PC-3 (cell line): ENCODE measurements around the gene GNAT2. TPM values are rescaled to one million over a fixed set of nuclear protein-coding genes. Genes with fewer than 3 reads are reported as not detected.

Experiments
- ATAC-seq: fragments of 200-7000 bp; cut with Tn5 transposase; 2 replicates; pipeline ENCODE4 v1.9.1; 2020; ENCODE audit warnings: mild to moderate bottlenecking, moderate library complexity
- BruUV-seq: library from RNA; stranded (reverse); fragments of 400-500 nt; replicated peaks from 2 replicates; lab custom pipeline; 2021; lab: Mats Ljungman, UMichigan
- CTCF ChIA-PET: fragments of 300-600 bp; sonication (Branson Sonifier 250); formaldehyde crosslinking; loops from one replicate; lab custom pipeline; 2022; ENCODE audit warnings: antibody characterized with exemption; lab: Charles Lee
- POLR2A ChIA-PET: fragments of 300-600 bp; sonication (Branson Sonifier 250); formaldehyde crosslinking; loops from one replicate; lab custom pipeline; 2022; ENCODE audit warnings: antibody characterized with exemption; ENCODE audit not compliant: unreplicated experiment; lab: Charles Lee
- DNase-seq: peaks from one replicate; pipeline ENCODE4 v3.0.0-alpha.2; 2015
- H2AFZ ChIP-seq: fragments of 300-600 bp; sonication (generic); 2 replicates; pipeline ENCODE4 v1.6.0; 2016; ENCODE audit warnings: antibody characterized with exemption, low read length
- H3F3A ChIP-seq: fragments of 300-600 bp; sonication (generic); one replicate; pipeline ENCODE4 v1.6.0; 2017; ENCODE audit warnings: antibody characterized with exemption, low read length, control low read depth, mild to moderate bottlenecking; ENCODE audit not compliant: unreplicated experiment
- H3K27ac ChIP-seq: fragments of 300-600 bp; sonication (generic); 2 replicates; pipeline ENCODE4 v1.5.1; 2016; ENCODE audit warnings: mild to moderate bottlenecking, low read length
- H3K27me3 ChIP-seq: fragments of 300-600 bp; sonication (generic); 2 replicates; pipeline ENCODE4 v1.6.1; 2016; ENCODE audit warnings: low read length, mixed read lengths
- H3K36me3 ChIP-seq: fragments of 300-600 bp; sonication (generic); 2 replicates; pipeline ENCODE4 v1.6.1; 2016; ENCODE audit warnings: low read depth, mixed run types, low read length, mixed read lengths
- H3K4me1 ChIP-seq: fragments of 300-600 bp; sonication (generic); 2 replicates; pipeline ENCODE4 v1.5.1; 2016; ENCODE audit warnings: low read length; ENCODE audit not compliant: insufficient read depth
- H3K4me2 ChIP-seq: fragments of 300-600 bp; sonication (generic); 2 replicates; pipeline ENCODE4 v1.6.0; 2016; ENCODE audit warnings: low read length
- H3K4me3 ChIP-seq: fragments of 300-600 bp; sonication (generic); 2 replicates; pipeline ENCODE4 v1.5.1; 2016; ENCODE audit warnings: mild to moderate bottlenecking, low read length, mixed read lengths
- H3K79me2 ChIP-seq: fragments of 300-600 bp; sonication (generic); 2 replicates; pipeline ENCODE4 v1.6.1; 2017; ENCODE audit warnings: low read length, mixed read lengths
- H3K9ac ChIP-seq: fragments of 300-600 bp; sonication (generic); 2 replicates; pipeline ENCODE4 v1.6.0; 2016; ENCODE audit warnings: mild to moderate bottlenecking, low read length
- H3K9me2 ChIP-seq: fragments of 300-600 bp; sonication (generic); replicated peaks from 2 replicates; pipeline ENCODE4 v1.6.1; 2016; ENCODE audit warnings: mixed run types, low read length, mixed read lengths
- H3K9me3 ChIP-seq: fragments of 300-600 bp; sonication (generic); 2 replicates; pipeline ENCODE4 v1.6.1; 2016; ENCODE audit warnings: low read length, mixed read lengths
- H4K20me1 ChIP-seq: fragments of 300-600 bp; sonication (generic); 2 replicates; pipeline ENCODE4 v1.6.1; 2016; ENCODE audit warnings: low read length, mixed read lengths
- EZH2 ChIP-seq: fragments of 300-600 bp; sonication (generic); IDR thresholded peaks from one replicate; pipeline ENCODE4 v1.6.1; 2017; ENCODE audit warnings: antibody characterized with exemption, mild to moderate bottlenecking, low read length; ENCODE audit not compliant: unreplicated experiment
- EZH2phosphoT487 ChIP-seq: fragments of 300-600 bp; sonication (generic); IDR thresholded peaks from 2 replicates; pipeline ENCODE4 v1.6.1; 2018; ENCODE audit warnings: mild to moderate bottlenecking, antibody characterized with exemption, low read length, borderline replicate concordance
- intact Hi-C: fragments of 100-400 bp; cut with micrococcal nuclease; formaldehyde crosslinking; loops from 2 replicates; pipeline ENCODE4 v1.9.0; 2023
- total RNA-seq: library from RNA; depleted of rRNA; stranded (reverse); fragments of >200 nt; gene quantifications from 2 replicates; pipeline ENCODE4 v1.2.3, GENCODE V29; 2014
- TF ChIP-seq, protein P1 (sequence below): fragments of 300-600 bp; sonication (generic); conservative IDR thresholded peaks from 2 replicates; pipeline ENCODE4 v1.5.1; 2017; ENCODE audit warnings: antibody characterized with exemption, low read depth, mild to moderate bottlenecking, low read length

The GNAT2 gene
- total RNA-seq, 1 experiment from 2014 or later = 0.69 TPM

GRCh38 chr1:109578947-109579443 lies 40.4 kb downstream of the GNAT2 start:
- no TSS peak for BruUV-seq
- ChIA-PET POLR2A (no interaction called here), CTCF (no interaction called here)
- Histone ChIP-seq H3K4me1 (no peaks in the 10 kb centered on the region), H3F3A (no peaks in the 10 kb centered on the region), H3K9me2 (no peaks in the 10 kb centered on the region), H3K4me3 (no peak overlapping the region), H3K9ac (no peak overlapping the region), H3K9me3 (no peaks in the 10 kb centered on the region), H4K20me1 (no peaks in the 10 kb centered on the region), H3K36me3 (peaks cover 22% of the 10 kb centered on the region), H3K27me3 (no peaks in the 10 kb centered on the region), H3K27ac (no peak overlapping the region), H3K79me2 (no peaks in the 10 kb centered on the region), H3K4me2 (no peak overlapping the region), H2AFZ (no peak overlapping the region)
- intact Hi-C loops = no loop called here
- TF ChIP-seq EZH2 (no peak), EZH2phosphoT487 (no peak)
- TF ChIP-seq, protein P1, sequence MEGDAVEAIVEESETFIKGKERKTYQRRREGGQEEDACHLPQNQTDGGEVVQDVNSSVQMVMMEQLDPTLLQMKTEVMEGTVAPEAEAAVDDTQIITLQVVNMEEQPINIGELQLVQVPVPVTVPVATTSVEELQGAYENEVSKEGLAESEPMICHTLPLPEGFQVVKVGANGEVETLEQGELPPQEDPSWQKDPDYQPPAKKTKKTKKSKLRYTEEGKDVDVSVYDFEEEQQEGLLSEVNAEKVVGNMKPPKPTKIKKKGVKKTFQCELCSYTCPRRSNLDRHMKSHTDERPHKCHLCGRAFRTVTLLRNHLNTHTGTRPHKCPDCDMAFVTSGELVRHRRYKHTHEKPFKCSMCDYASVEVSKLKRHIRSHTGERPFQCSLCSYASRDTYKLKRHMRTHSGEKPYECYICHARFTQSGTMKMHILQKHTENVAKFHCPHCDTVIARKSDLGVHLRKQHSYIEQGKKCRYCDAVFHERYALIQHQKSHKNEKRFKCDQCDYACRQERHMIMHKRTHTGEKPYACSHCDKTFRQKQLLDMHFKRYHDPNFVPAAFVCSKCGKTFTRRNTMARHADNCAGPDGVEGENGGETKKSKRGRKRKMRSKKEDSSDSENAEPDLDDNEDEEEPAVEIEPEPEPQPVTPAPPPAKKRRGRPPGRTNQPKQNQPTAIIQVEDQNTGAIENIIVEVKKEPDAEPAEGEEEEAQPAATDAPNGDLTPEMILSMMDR = no peak
- ATAC-seq = no peak
- DNase-seq = no peak

GRCh38 chr1:109573785-109574184 lies 45.6 kb downstream of the GNAT2 start:
- H3K4me2 ChIP-seq = no peak overlapping the region
- H3K9ac ChIP-seq = no peak overlapping the region
- peaks cover 23% of the 10 kb centered on the region for H3K4me1 ChIP-seq
- H4K20me1 ChIP-seq = peaks cover 7% of the 10 kb centered on the region; the same call in 1 of the 2 replicates
- no peaks in the 10 kb centered on the region for H3F3A ChIP-seq
- no TSS peak for BruUV-seq
- no peaks in the 10 kb centered on the region for H3K9me2 ChIP-seq
- DNase-seq (no peak), ATAC-seq (peak; percentile 69)
- H3K36me3 ChIP-seq = no peaks in the 10 kb centered on the region
- H3K27me3 ChIP-seq = no peaks in the 10 kb centered on the region
- ChIA-PET CTCF (no interaction called here), POLR2A (no interaction called here)
- no peak overlapping the region for H2AFZ ChIP-seq
- peaks cover 43% of the 10 kb centered on the region for H3K79me2 ChIP-seq
- no peak overlapping the region for H3K4me3 ChIP-seq
- no peak overlapping the region for H3K27ac ChIP-seq
- H3K9me3 ChIP-seq = no peaks in the 10 kb centered on the region
- intact Hi-C loops = no loop called here
- no peak for TF ChIP-seq EZH2
- TF ChIP-seq EZH2phosphoT487 = no peak
- TF ChIP-seq, protein P1 = no peak

DNA sequence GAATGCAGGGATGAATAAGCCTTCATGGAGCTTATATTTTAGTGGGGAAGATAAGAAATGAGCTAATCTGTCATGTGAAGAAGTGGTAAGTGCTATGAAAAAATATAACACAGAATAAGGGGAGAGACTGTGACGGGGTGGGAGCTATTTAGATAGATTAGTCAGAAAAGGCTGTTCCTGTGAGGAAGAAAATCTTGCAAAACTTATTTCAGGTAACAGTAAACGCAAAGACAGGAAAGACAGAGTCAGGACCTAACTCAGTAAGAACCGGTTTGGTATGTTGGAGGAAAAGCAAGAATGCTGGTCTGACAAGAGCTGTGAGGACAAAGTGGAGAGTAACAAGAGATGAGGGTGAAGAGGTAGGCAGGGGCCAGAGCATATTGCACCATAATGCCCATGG lies 49.0 kb downstream of the GNAT2 start:
- intact Hi-C loops = no loop called here
- TF ChIP-seq EZH2 (no peak), EZH2phosphoT487 (no peak)
- TF ChIP-seq, protein P1 = no peak
- Histone ChIP-seq H4K20me1 (peaks cover 7% of the 10 kb centered on the region; the same call in 1 of the 2 replicates), H3F3A (no peaks in the 10 kb centered on the region), H3K4me3 (no peak overlapping the region), H3K79me2 (peaks cover 77% of the 10 kb centered on the region), H3K27ac (peak overlapping the region; percentile 40), H3K27me3 (no peaks in the 10 kb centered on the region), H3K36me3 (no peaks in the 10 kb centered on the region), H3K4me2 (peak overlapping the region; percentile 59), H3K9me3 (no peaks in the 10 kb centered on the region), H2AFZ (no peak overlapping the region), H3K9me2 (no peaks in the 10 kb centered on the region), H3K9ac (no peak overlapping the region), H3K4me1 (peaks cover 23% of the 10 kb centered on the region)
- POLR2A ChIA-PET = interaction anchor here (0.5 to 1.0 kb wide), 3 partner anchors 22 to 37 kb away, joined by 3 to 6 read pairs (median 3); partner anchors contain the start of gene GNAI3
- CTCF ChIA-PET = interaction anchor here (0.6 to 0.7 kb wide), 3 partner anchors 24 to 603 kb away, joined by 3 read pairs; no protein-coding TSS in a partner anchor
- BruUV-seq = no TSS peak
- ATAC-seq (peak; percentile 79), DNase-seq (peak; percentile 88)
